H1 (cell line): ENCODE data around the gene COG4. TPM values are rescaled to one million over a fixed set of nuclear protein-coding genes. Genes with fewer than 3 reads are reported as not detected.

Source experiments
- CTCF ChIA-PET: fragments of 300-600 bp; sonication (Branson Sonifier 250); formaldehyde crosslinking; loops from one replicate; lab custom pipeline; 2021; ENCODE audit not compliant: partially characterized antibody; lab: Charles Lee
- POLR2A ChIA-PET: fragments of 300-600 bp; sonication (Branson Sonifier 250); formaldehyde crosslinking; loops from one replicate; lab custom pipeline; 2021; ENCODE audit warnings: inconsistent platforms; ENCODE audit not compliant: partially characterized antibody; lab: Charles Lee
- DNase-seq, 2 experiments: peaks; one replicate each; pipeline versions ENCODE4 v3.0.0 to v3.0.0-alpha.2; 2010 to 2022; ENCODE audit warnings: low spot score in 2 of 2, low read depth in 1 of 2, mixed read lengths in 1 of 2
- FAIRE-seq: peaks from 2 replicates; lab custom pipeline; 2011; peaks lifted over from hg19 to GRCh38; lab: Jason Lieb, UNC
- H2AFZ ChIP-seq: 2 replicates; pipeline ENCODE4 v1.8.1; 2012; ENCODE audit warnings: low read length, inconsistent platforms
- H2AK5ac ChIP-seq: 2 replicates; pipeline ENCODE4 v1.6.1; 2013; ENCODE audit warnings: low read depth, low read length
- H2BK120ac ChIP-seq: replicated peaks from 2 replicates; pipeline ENCODE3; 2013; ENCODE audit warnings: low read depth, low read length, inconsistent platforms
- H2BK12ac ChIP-seq: 2 replicates; pipeline ENCODE4 v1.6.1; 2013; ENCODE audit warnings: low read depth, low read length
- H2BK15ac ChIP-seq: 2 replicates; pipeline ENCODE4 v1.6.1; 2013; ENCODE audit warnings: low read length
- H2BK20ac ChIP-seq: 2 replicates; pipeline ENCODE4 v1.6.1; 2013; ENCODE audit warnings: low read length
- H2BK5ac ChIP-seq: 2 replicates; pipeline ENCODE4 v1.6.1; 2013; ENCODE audit warnings: low read depth, low read length
- H3K14ac ChIP-seq: 2 replicates; pipeline ENCODE4 v1.6.1; 2013; ENCODE audit warnings: inconsistent platforms; ENCODE audit not compliant: insufficient read length
- H3K18ac ChIP-seq: 2 replicates; pipeline ENCODE4 v1.6.1; 2013; ENCODE audit warnings: low read length; ENCODE audit errors: extremely low read depth
- H3K23ac ChIP-seq: 2 replicates; pipeline ENCODE4 v1.6.1; 2013; ENCODE audit warnings: inconsistent platforms; ENCODE audit not compliant: insufficient read length
- H3K23me2 ChIP-seq: 2 replicates; pipeline ENCODE4 v1.6.1; 2013; ENCODE audit warnings: low read depth, low read length
- H3K27ac ChIP-seq: 2 replicates; pipeline ENCODE4 v1.6.1; 2011; ENCODE audit warnings: low read depth, low read length, inconsistent platforms
- H3K27me3 ChIP-seq, 4 experiments: replicated peaks in 1 of 4; 1 replicate in 1 of 4; 2 replicates in 3 of 4; pipeline versions ENCODE4 v1.6.1 to v1.8.1; 2011 to 2013; ENCODE audit warnings: low read length in 3 of 4, mild to moderate bottlenecking in 3 of 4, inconsistent platforms in 2 of 4, mixed read lengths in 2 of 4, moderate library complexity in 1 of 4; ENCODE audit not compliant: control insufficient read depth in 3 of 4, insufficient read depth in 3 of 4; ENCODE audit errors: extremely low read depth in 1 of 4
- H3K36me3 ChIP-seq, 4 experiments: 2 replicates each; pipeline versions ENCODE4 v1.6.1 to v1.8.1; 2011 to 2013; ENCODE audit warnings: mild to moderate bottlenecking in 4 of 4, low read length in 3 of 4, moderate library complexity in 2 of 4, control low read depth in 1 of 4, inconsistent platforms in 1 of 4; ENCODE audit not compliant: insufficient read depth in 4 of 4, control insufficient read depth in 2 of 4
- H3K4ac ChIP-seq: replicated peaks from 2 replicates; pipeline ENCODE3; 2013; ENCODE audit warnings: low read length, low read depth, mixed read lengths, inconsistent platforms; ENCODE audit not compliant: insufficient read length
- H3K4me1 ChIP-seq, 4 experiments: replicated peaks in 1 of 4; 1 replicate in 1 of 4; 2 replicates in 3 of 4; pipeline versions ENCODE4 v1.6.1 to v1.8.1; 2011 to 2013; ENCODE audit warnings: low read length in 3 of 4, inconsistent platforms in 2 of 4, mixed read lengths in 1 of 4; ENCODE audit not compliant: insufficient read depth in 4 of 4, control insufficient read depth in 3 of 4
- H3K4me2 ChIP-seq, 2 experiments: 2 replicates each; pipeline versions ENCODE4 v1.6.1 to v1.8.1; 2011 to 2013; ENCODE audit warnings: low read depth in 2 of 2, low read length in 2 of 2, control low read depth in 1 of 2, inconsistent platforms in 1 of 2, mild to moderate bottlenecking in 1 of 2; ENCODE audit not compliant: insufficient read depth in 1 of 2
- H3K4me3 ChIP-seq, 4 experiments: fragments of 200-600, 300-600 bp in 1 of 4; sonication (generic), shearing (Covaris generic), sonication (Bioruptor Twin) in 1 of 4; 2 replicates each; pipeline versions ENCODE4 v1.5.1 to v1.8.1; 2011 to 2016; ENCODE audit warnings: low read length in 4 of 4, low read depth in 3 of 4, control low read depth in 2 of 4, inconsistent platforms in 2 of 4, mild to moderate bottlenecking in 2 of 4, mixed read lengths in 1 of 4, moderate library complexity in 1 of 4; ENCODE audit not compliant: insufficient read depth in 2 of 4; ENCODE audit errors: extremely low read depth in 1 of 4
- H3K56ac ChIP-seq: replicated peaks from 2 replicates; pipeline ENCODE3; 2013; ENCODE audit warnings: low read depth, mild to moderate bottlenecking, mixed read lengths, low read length, inconsistent platforms; ENCODE audit not compliant: insufficient read length
- H3K79me1 ChIP-seq: 2 replicates; pipeline ENCODE4 v1.6.1; 2013; ENCODE audit warnings: low read depth, low read length, control low read depth
- H3K79me2 ChIP-seq, 2 experiments: 2 replicates each; pipeline versions ENCODE4 v1.6.1 to v1.8.1; 2012 to 2013; ENCODE audit warnings: low read length in 2 of 2, mild to moderate bottlenecking in 2 of 2, inconsistent platforms in 1 of 2; ENCODE audit not compliant: insufficient read depth in 2 of 2, control insufficient read depth in 1 of 2
- H3K9ac ChIP-seq, 4 experiments: replicated peaks in 1 of 4; 1 replicate in 1 of 4; 2 replicates in 3 of 4; pipeline versions ENCODE4 v1.6.1 to v1.8.1; 2011 to 2013; ENCODE audit warnings: low read depth in 3 of 4, low read length in 3 of 4, control low read depth in 2 of 4, mild to moderate bottlenecking in 2 of 4, moderate library complexity in 2 of 4, inconsistent platforms in 1 of 4; ENCODE audit errors: extremely low read depth in 1 of 4
- H3K9me3 ChIP-seq, 2 experiments: 2 replicates each; pipeline versions ENCODE4 v1.6.1 to v1.8.1; 2012 to 2013; ENCODE audit warnings: mild to moderate bottlenecking in 2 of 2, moderate library complexity in 2 of 2, control low read depth in 1 of 2, inconsistent platforms in 1 of 2, low read depth in 1 of 2, low read length in 1 of 2, mixed read lengths in 1 of 2; ENCODE audit not compliant: insufficient read depth in 2 of 2
- H4K20me1 ChIP-seq, 2 experiments: replicated peaks in 1 of 2; 2 replicates each; pipeline versions ENCODE3 to v1.8.1; 2011 to 2013; ENCODE audit warnings: inconsistent platforms in 2 of 2, low read length in 2 of 2, mild to moderate bottlenecking in 1 of 2; ENCODE audit not compliant: insufficient read depth in 2 of 2, control insufficient read depth in 1 of 2
- H4K5ac ChIP-seq: 2 replicates; pipeline ENCODE4 v1.6.1; 2013; ENCODE audit warnings: low read length, low read depth, mixed read lengths, inconsistent platforms; ENCODE audit not compliant: insufficient read length
- H4K8ac ChIP-seq: 2 replicates; pipeline ENCODE4 v1.8.0; 2013; ENCODE audit warnings: mild to moderate bottlenecking, moderate library complexity, low read length, inconsistent platforms; ENCODE audit not compliant: insufficient read depth; ENCODE audit errors: extremely low read depth
- H4K91ac ChIP-seq: replicated peaks from 2 replicates; pipeline ENCODE3; 2013; ENCODE audit warnings: low read length, mixed read lengths, inconsistent platforms; ENCODE audit not compliant: insufficient read length
- ATF3 ChIP-seq: IDR thresholded peaks from 2 replicates; pipeline ENCODE4 v1.6.1; 2011; ENCODE audit warnings: low read depth, mild to moderate bottlenecking, low read length; ENCODE audit not compliant: insufficient read depth
- CBX5 ChIP-seq: fragments of 300-800, 300-1000 bp; sonication (generic); IDR thresholded peaks from 2 replicates; pipeline ENCODE4 v1.7.1; 2016; ENCODE audit warnings: antibody characterized with exemption, low read length, low read depth
- FOSL1 ChIP-seq: IDR thresholded peaks from 2 replicates; pipeline ENCODE4 v1.6.1; 2011; ENCODE audit warnings: mild to moderate bottlenecking, low read depth, low read length, moderate library complexity; ENCODE audit not compliant: insufficient read depth
- KDM1A ChIP-seq: fragments of 200-600, 300-600 bp; sonication (generic); IDR thresholded peaks from 2 replicates; pipeline ENCODE4 v1.7.1; 2016; ENCODE audit warnings: mild to moderate bottlenecking, low read length, borderline replicate concordance
- KDM4A ChIP-seq: IDR thresholded peaks from one replicate; pipeline ENCODE4 v1.7.1; 2012; ENCODE audit warnings: low read depth, mild to moderate bottlenecking, moderate library complexity, low read length, inconsistent platforms; ENCODE audit not compliant: severe bottlenecking
- POLR2A ChIP-seq, 2 experiments: IDR thresholded peaks; 1 replicate in 1 of 2; 2 replicates in 1 of 2; pipeline ENCODE4 v1.6.1; 2011; ENCODE audit warnings: low read depth in 2 of 2, low read length in 2 of 2, mild to moderate bottlenecking in 2 of 2; ENCODE audit errors: control extremely low read depth in 1 of 2
- RAD21 ChIP-seq, 2 experiments: IDR thresholded peaks in 1 of 2; conservative IDR thresholded peaks in 1 of 2; 2 replicates each; pipeline ENCODE4 v1.6.1; 2011; ENCODE audit warnings: low read depth in 2 of 2, low read length in 2 of 2, improper control_type of control experiment in 1 of 2, inconsistent platforms in 1 of 2, mild to moderate bottlenecking in 1 of 2, moderate library complexity in 1 of 2
- RBBP5 ChIP-seq: IDR thresholded peaks from 2 replicates; pipeline ENCODE4 v1.7.1; 2012; ENCODE audit warnings: low read depth, mild to moderate bottlenecking, inconsistent platforms, low read length, moderate library complexity, borderline replicate concordance
- SIN3A ChIP-seq, 2 experiments: IDR thresholded peaks in 1 of 2; conservative IDR thresholded peaks in 1 of 2; 2 replicates each; pipeline ENCODE4 v1.6.1; 2011 to 2012; ENCODE audit warnings: low read length in 2 of 2, improper control_type of control experiment in 1 of 2, low read depth in 1 of 2, mild to moderate bottlenecking in 1 of 2
- TAF1 ChIP-seq: IDR thresholded peaks from 2 replicates; pipeline ENCODE4 v1.6.1; 2011; ENCODE audit warnings: mild to moderate bottlenecking, low read depth, low read length
- TAF7 ChIP-seq: optimal IDR thresholded peaks from 2 replicates; pipeline ENCODE3; 2011; ENCODE audit warnings: low read depth, mild to moderate bottlenecking, inconsistent platforms, low read length, moderate library complexity, borderline replicate concordance
- WGBS, 2 experiments: shearing (Covaris generic) in 1 of 2; methylation state at CpG; one replicate each; pipeline versions ENCODE4 v1.1.6 to v1.1.7; 2013 to 2015; ENCODE audit warnings: low lambda C conversion rate in 2 of 2, mixed read lengths in 2 of 2, inconsistent platforms in 1 of 2, low coverage in 1 of 2, missing lambda C conversion rate in 1 of 2; ENCODE audit not compliant: insufficient replicate concordance in 2 of 2, insufficient coverage in 1 of 2, insufficient read length in 1 of 2; ENCODE audit errors: extremely low coverage in 1 of 2, missing lambda C conversion rate in 1 of 2; 5-methylcytosine and 5-hydroxymethylcytosine counted together
- polyA plus RNA-seq, 7 experiments: library from polyadenylated mRNA; depleted of rRNA in 3 of 7; stranded (reverse) in 5 of 7; unstranded in 2 of 7; fragments of >200 nt in 5 of 7; fragments of 200-250 nt in 2 of 7; gene quantifications; 1 replicate in 5 of 7; 2 replicates in 1 of 7; 4 replicates in 1 of 7; pipeline versions ENCODE4 v1.2.1 to v1.2.3, GENCODE V29; 2011 to 2013; ENCODE audit warnings: missing spikeins in 2 of 7, mixed read lengths in 2 of 7
- total RNA-seq: library from RNA; stranded (reverse); fragmentation: NEBNext Ultra II Directional; extraction: Animal tissue kit (Norgen Biotek cat#: 25700); gene quantifications from 2 replicates; pipeline ENCODE4 v1.2.1, GENCODE V29; 2021
- TF ChIP-seq, protein P1 (sequence below): IDR thresholded peaks from 2 replicates; pipeline ENCODE4 v1.6.1; 2012; ENCODE audit warnings: inconsistent platforms

Gene COG4
- total and polyA plus RNA-seq, 2 of the 8 experiments (the other 6 are each of a cell fraction or from before 2014, with no cell fraction given): 46.1 to 50.2 TPM

- H2AFZ ChIP-seq: no peak overlapping the region
- no peak overlapping the region for H3K18ac ChIP-seq
- H3K9me3 ChIP-seq: no peaks in the 10 kb centered on the region
- H2BK120ac ChIP-seq: no peak overlapping the region
- no peak overlapping the region for H3K56ac ChIP-seq
- H2BK5ac ChIP-seq: no peak overlapping the region
- H3K4ac ChIP-seq: no peak overlapping the region
- H3K27ac ChIP-seq: no peak overlapping the region
- H3K79me2 ChIP-seq: no peaks in the 10 kb centered on the region
- no peaks in the 10 kb centered on the region for H3K79me1 ChIP-seq
- no peak overlapping the region for H2BK20ac ChIP-seq
- no peak for DNase-seq
- no peak for FAIRE-seq
- H3K23ac ChIP-seq: no peak overlapping the region
- H3K9ac ChIP-seq: no peak overlapping the region
- ChIA-PET POLR2A (interaction anchor here (0.8 to 0.9 kb wide), 2 partner anchors 9 to 103 kb away, joined by 3 read pairs; no protein-coding TSS in a partner anchor), CTCF (interaction anchor here (1.5 to 2.6 kb wide), 2 partner anchors 14 to 23 kb away, joined by 3 to 13 read pairs; no protein-coding TSS in a partner anchor)
- no peak overlapping the region for H2BK12ac ChIP-seq
- H4K20me1 ChIP-seq: no peaks in the 10 kb centered on the region
- no peaks in the 10 kb centered on the region for H3K23me2 ChIP-seq
- no peak overlapping the region for H4K8ac ChIP-seq
- H3K36me3 ChIP-seq: peaks cover 6 to 33% (median 18%) of the 10 kb centered on the region in 4 experiments; a peak in 6 of 8 replicates
- H4K5ac ChIP-seq: no peak overlapping the region
- H2BK15ac ChIP-seq: no peak overlapping the region
- H3K27me3 ChIP-seq: no peaks in the 10 kb centered on the region
- no peaks in the 10 kb centered on the region for H3K4me1 ChIP-seq
- H3K14ac ChIP-seq: no peak overlapping the region
- no peak overlapping the region for H2AK5ac ChIP-seq
- H3K4me3 ChIP-seq: no peak overlapping the region
- 83% methylated on average over 2 of the region's 2 CpGs; no CpG with 5 or more reads in 1 of the 2 experiments for WGBS, 2 experiments
- no peak overlapping the region for H4K91ac ChIP-seq
- H3K4me2 ChIP-seq: no peak overlapping the region
- TF ChIP-seq TAF1 (no peak), RBBP5 (no peak), KDM4A (no peak), SIN3A (conservative IDR thresholded peaks at IDR 0.05 in 1 of 2, IDR thresholded peaks at IDR 0.05 in 1 of 2; ENCODE audit: low read depth in 1 of 2, low read length in 2 of 2) (no peak), RAD21 (IDR thresholded peaks at IDR 0.05 in 1 of 2, conservative IDR thresholded peaks at IDR 0.05 in 1 of 2; ENCODE audit: low read depth in 2 of 2, low read length in 2 of 2) (no peak), POLR2A (IDR thresholded peaks at IDR 0.05; ENCODE audit: control extremely low read depth in 1 of 2, low read depth in 2 of 2, low read length in 2 of 2) (no peak), FOSL1 (no peak), KDM1A (no peak), TAF7 (no peak), CBX5 (no peak), ATF3 (no peak)
- TF ChIP-seq, protein P1, sequence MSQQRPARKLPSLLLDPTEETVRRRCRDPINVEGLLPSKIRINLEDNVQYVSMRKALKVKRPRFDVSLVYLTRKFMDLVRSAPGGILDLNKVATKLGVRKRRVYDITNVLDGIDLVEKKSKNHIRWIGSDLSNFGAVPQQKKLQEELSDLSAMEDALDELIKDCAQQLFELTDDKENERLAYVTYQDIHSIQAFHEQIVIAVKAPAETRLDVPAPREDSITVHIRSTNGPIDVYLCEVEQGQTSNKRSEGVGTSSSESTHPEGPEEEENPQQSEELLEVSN: no peak
Measured at GRCh38 chr16:70494777-70495176, 28.6 kb downstream of the COG4 start.
